GM23338 (cell line): Measurements from ENCODE around the gene TMA7. TPM values are rescaled to one million over a fixed set of nuclear protein-coding genes. Genes with fewer than 3 reads are reported as not detected.

Experiments
- CREB1 ChIP-seq: fragments of 250-450 bp; sonication (Bioruptor Pico); IDR thresholded peaks from 2 replicates; pipeline ENCODE4 v1.5.0; 2020; ENCODE audit warnings: low read depth, mild to moderate bottlenecking, moderate library complexity
- ETS1 ChIP-seq: IDR thresholded peaks from 2 replicates; pipeline ENCODE4 v1.6.1; 2016; ENCODE audit warnings: antibody characterized with exemption
- EZH2phosphoT487 ChIP-seq: fragments of 200-600 bp; sonication (generic); IDR thresholded peaks from one replicate; pipeline ENCODE4 v1.8.1; 2018; ENCODE audit warnings: antibody characterized with exemption; ENCODE audit not compliant: unreplicated experiment
- JUNB ChIP-seq: IDR thresholded peaks from one replicate; pipeline ENCODE4 v1.6.1; 2016; ENCODE audit warnings: antibody characterized with exemption; ENCODE audit not compliant: unreplicated experiment
- REST ChIP-seq: IDR thresholded peaks from one replicate; pipeline ENCODE4 v1.6.1; 2018; ENCODE audit warnings: antibody characterized with exemption; ENCODE audit not compliant: unreplicated experiment
- ZNF331 ChIP-seq: fragments of 250-450 bp; sonication (Bioruptor Pico); IDR thresholded peaks from 2 replicates; pipeline ENCODE4 v1.5.0; 2020; ENCODE audit warnings: low read depth, mild to moderate bottlenecking, moderate library complexity
- ZNF462 ChIP-seq: fragments of 250-450 bp; sonication (Bioruptor Pico); IDR thresholded peaks from 2 replicates; pipeline ENCODE4 v1.5.0; 2020; ENCODE audit warnings: mild to moderate bottlenecking, moderate library complexity
- polyA plus RNA-seq: library from polyadenylated mRNA; unstranded; fragments of >200 nt; fragmentation: Nextera tagmentation; extraction: Ambion mirVana; gene quantifications from 2 replicates; pipeline ENCODE4 v1.2.1, GENCODE V29; 2016
- total RNA-seq: library from RNA; depleted of rRNA; stranded (reverse); fragments of >200 nt; shearing (Covaris generic); gene quantifications from 2 replicates; pipeline ENCODE4 v1.2.3, GENCODE V29; 2014

Gene TMA7
- total and polyA plus RNA-seq, 2 experiments from 2014 or later = 419 to 2,089 TPM

GRCh38 chr3:48416546-48416945 is 23.5 kb upstream of the TMA7 start (continued):
- TF ChIP-seq ZNF462 (CRISPR knock-in tag) (no peak), CREB1 (no peak), ZNF331 (CRISPR knock-in tag) (no peak), JUNB (no peak), REST (no peak), EZH2phosphoT487 (no peak), ETS1 (no peak)
